NCI-H524 (cell line): ENCODE results near the gene GULP1.
"Not testable (repeated sequence)": the region's sequence is repeated elsewhere in the genome, so short reads cannot be mapped to it uniquely, and the experiment has no call there.

ENCODE experiments used
- DNase-seq, 2 experiments: peaks; one replicate each; lab custom pipeline; 2025; lab: John Stamatoyannopoulos, UW

Gene GULP1, protein sequence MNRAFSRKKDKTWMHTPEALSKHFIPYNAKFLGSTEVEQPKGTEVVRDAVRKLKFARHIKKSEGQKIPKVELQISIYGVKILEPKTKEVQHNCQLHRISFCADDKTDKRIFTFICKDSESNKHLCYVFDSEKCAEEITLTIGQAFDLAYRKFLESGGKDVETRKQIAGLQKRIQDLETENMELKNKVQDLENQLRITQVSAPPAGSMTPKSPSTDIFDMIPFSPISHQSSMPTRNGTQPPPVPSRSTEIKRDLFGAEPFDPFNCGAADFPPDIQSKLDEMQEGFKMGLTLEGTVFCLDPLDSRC

DNA sequence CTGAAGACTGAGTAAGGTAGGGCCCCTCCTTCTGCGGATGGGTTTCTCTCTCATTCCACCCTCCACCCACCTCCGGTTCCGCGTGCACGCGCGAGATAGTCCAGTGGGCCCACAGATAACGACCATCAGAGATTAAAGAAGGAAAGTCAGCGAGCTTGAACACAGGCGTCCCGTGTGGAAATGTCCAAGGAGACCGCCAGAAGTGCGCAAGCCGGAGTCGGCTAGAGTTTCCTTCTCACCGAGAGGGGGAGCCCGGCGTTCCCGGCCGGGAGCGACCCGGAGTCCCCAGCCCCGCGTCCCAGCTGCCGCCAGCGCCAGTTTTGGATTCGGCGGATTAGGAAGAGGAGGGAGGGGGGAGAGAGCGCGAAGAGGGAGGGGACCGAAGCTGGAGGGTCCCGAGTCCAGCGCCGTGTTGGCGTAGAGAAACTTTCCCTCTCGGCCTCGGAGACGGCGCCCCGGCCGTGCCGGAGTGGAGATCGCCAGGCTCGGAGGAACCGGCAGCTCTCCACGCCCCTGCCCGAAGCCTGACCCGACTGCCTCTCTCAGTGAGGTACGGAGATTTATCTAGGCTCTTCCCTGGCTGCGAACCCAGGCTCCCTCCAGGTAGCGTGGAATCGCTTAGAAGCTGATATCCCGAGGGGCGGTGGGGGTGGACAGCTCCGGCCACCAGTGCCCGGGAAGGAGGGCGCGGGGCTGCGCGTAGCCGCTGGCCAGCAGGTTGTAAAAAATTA lies at the start of gene GULP1:
TSS of gene GULP1 (plus strand) at position 258 of the 731 bp plus-strand sequence. CDS start 185,829 bp downstream, outside the sequence.
- peak; percentile 55 to 75 for DNase-seq

DNA sequence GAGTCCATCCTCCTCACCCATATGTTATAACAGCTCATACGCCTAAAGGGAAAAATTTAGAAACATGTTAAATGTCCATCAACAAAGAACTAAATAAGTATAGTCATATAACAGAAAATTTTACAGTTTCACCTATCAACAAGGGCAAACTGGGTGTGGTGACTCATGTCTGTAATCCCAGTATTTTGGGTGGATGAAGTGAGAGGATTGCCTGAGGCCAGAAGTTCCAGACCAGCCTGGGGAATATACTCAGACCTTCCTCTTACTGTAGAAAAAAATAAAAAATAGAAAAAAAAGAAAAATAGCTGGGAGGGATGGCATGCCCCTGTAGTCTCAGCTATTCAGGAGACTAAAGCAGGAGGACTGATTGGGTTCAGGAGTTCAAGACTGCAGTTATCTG lies 48.3 kb upstream of the GULP1 start:
- DNase-seq, result no peak

DNA sequence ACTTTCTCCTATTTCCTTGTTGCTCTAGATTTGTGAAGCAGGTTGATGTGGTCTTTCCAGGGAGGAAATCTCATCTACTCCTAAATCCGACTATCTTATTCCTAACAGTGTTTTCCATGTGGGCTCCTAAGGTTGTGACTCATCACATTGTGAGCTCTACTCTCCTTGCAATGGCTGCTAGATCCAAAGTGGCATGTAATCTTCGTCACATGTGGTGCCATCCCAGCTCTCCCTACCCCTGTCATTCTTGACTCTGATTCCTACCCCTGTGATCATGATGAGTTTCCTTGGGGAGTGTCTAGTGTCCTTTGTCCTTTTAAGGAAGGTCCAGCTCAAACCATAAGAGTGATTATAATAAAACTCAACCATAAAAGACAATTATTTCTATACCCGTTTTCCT lies 47.3 kb upstream of the GULP1 start:
- DNase-seq, result no peak

GRCh38 chr2:188245230-188245629 lies 46.4 kb upstream of the GULP1 start:
- no peak for DNase-seq

DNA sequence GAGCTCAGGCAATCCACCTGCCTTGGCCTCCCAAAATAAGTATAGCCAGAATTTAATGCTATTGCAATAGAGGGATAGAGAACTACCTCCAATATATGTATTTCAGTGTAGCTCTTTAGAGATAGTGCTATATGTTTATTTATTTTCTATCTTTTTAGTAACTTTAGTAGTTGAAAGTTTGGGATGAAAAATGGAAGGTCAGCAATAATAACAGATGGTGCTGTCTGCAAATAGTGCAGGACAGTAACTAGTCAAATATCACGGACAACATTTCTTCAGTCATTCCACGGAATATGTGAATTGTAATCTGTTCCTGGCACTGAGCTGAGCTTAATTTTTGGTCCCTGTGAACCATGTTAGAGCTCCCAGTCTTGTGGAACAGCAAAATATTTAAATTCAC lies 43.2 kb upstream of the GULP1 start:
- no peak for DNase-seq

GRCh38 chr2:188251034-188251433 lies 40.6 kb upstream of the GULP1 start:
- DNase-seq, result no peak

GRCh38 chr2:188256420-188256819 lies 35.3 kb upstream of the GULP1 start:
- DNase-seq, result no peak

DNA sequence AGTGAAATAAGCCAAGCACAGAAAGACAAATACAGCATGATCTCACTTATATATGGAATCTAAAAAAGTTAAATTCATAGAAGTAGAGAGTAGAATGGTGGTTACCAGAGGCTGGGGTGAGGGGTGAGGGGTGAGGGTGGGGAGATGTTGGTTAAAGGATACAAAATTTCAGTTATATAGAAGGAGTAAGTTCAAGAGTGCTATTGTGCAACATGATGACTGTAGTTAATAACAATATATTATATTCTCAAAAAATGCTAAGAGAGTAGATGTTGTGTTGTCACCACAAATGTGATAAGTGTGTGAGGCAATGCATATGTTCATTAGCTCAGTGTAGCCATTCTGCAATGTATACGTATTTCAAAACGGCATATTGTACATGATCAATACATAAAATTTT lies 26.4 kb upstream of the GULP1 start:
- DNase-seq, result no peak

- no peak for DNase-seq
Observed at GRCh38 chr2:188267776-188268175, 23.9 kb upstream of the GULP1 start.

DNA sequence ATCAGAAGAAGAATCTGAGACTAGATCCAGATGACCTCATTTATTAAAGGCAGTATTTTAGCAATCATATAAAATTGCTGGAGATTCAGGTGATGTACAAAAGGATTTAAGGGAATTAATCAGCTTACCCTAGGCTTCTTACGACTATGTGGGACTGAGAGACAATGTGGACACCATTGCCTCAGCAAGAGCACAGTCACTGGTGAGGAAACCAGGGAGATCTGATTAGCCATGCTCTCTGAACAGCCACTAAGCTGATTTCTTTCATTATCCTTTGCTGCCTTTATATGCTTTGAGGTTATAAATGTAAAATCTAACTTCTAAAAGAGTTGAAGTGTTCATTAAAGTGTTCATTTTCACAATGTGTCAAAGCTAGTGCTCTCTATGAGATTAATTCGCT lies 22.7 kb upstream of the GULP1 start:
- DNase-seq, result no peak

DNA sequence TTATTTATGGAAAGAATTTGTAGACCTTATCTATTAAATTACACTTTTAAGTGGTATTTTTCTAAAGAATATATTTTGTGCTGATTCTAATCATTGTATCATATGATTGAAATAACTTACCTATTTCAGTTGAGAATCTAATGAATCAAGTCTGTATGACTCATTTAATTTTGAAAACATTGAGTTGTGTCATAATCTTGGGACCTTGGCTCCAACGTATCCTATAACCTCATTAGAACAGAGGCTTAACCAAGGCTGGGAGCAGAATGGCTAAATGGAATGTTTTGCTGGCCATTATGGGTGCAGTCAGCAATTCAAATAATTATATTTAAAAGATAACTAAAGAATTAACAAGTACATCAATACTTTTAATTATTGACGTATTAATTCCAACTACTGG lies 19.6 kb upstream of the GULP1 start:
- DNase-seq, result no peak

DNA sequence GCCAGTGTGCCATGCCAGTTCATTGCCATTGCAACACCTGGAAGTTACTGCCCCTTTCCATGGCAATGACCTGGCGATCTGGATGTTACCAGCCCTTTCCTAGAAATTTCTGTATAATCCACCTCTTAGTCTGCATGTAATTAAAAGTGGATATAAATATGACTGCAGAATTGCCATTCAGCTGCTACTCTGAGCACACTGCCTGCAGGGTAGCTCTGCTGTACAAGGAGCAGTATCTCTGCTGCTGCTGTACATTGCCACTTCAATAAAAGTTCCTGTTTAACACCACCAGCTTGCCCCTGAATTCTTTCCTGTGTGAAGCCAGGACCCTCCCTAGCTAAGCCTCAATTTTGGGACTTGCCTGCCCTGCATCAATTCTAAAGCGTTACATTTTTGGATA lies 17.4 kb upstream of the GULP1 start:
- DNase-seq, result no peak

- no peak for DNase-seq
Observed at GRCh38 chr2:188276255-188276654, 15.4 kb upstream of the GULP1 start.

DNA sequence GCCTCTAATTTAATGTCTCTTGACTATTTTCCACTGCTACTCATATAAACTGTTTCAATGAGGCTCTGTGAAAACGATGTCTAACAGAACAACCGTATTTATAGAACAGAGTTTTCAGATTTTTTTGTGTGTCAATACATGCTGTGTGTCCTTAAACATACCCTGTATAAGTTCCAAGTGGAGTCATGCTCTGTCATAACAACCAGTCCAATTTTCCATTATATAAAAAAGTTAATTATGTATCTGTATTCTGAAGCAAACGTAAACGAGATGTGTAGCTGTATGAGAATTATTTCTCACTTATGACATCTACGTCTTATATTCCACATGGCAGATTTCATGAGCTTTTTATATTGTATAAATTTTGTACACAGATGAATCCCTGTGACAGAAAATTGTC lies 13.9 kb upstream of the GULP1 start:
- no peak for DNase-seq

- no peak for DNase-seq
Observed at GRCh38 chr2:188278388-188279092, 13.1 kb upstream of the GULP1 start.

- DNase-seq, result no peak
Observed at GRCh38 chr2:188279093-188279445, 12.6 kb upstream of the GULP1 start.

DNA sequence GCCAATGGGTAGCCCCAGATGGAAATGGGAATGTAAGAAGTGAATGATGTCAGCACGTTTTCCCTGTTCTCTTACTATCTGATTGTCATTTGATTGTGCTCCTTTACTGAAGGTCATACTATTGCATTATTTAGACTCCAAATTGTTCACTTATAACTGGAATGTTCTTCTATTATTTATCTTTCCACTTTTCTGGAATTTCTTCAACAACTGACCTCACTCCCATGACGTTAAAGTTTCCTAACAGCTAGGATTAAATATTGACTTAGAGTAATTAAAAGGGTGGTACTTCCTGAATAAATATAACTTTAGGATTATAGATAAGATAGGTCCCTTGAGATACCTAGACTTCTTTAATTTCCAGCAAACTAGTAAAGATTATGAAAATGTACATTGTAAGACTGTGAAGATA lies 10.9 kb upstream of the GULP1 start:
- no peak for DNase-seq

GRCh38 chr2:188282907-188283306 lies 8.8 kb upstream of the GULP1 start:
- no peak for DNase-seq

DNA sequence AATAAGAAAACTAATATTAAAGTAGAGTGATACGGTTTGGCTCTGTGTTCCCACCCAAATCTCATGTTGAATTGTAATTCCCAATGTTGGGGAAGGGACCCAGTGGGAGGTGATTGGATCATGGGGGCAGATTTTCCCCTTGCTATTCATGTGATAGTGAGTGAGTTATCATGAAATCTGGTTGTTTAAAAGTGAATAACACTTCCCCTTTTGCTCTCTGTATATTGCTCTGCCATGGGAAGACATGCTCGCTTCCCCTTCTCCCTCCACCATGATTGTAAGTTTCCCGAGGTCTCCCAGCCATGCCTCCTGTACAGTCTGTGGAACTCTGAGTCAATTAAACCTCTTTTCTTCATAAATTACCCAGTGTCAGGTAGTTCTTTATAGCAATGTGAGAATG lies 7.4 kb upstream of the GULP1 start:
- DNase-seq, result not testable (repeated sequence)

DNA sequence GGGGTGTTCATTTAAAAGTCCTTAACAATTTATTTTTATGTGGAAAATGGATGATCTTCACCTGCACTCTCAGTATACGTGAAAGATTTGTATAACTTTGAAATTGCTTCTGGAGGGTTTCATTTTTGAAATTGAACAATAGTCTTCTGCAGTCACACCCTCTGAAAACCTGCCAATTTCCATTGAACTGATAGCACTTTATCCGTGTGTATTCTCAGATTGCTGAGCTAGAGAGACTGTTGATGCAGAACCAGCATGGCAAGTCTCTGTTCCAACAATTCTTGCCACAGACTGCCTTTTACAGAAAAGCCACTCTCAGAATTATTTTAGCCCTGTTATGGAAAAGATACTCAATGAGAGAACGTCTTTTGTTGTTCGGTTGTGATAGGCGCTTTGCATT lies 6.6 kb upstream of the GULP1 start:
- no peak for DNase-seq

GRCh38 chr2:188285774-188286173 lies 5.9 kb upstream of the GULP1 start:
- no peak for DNase-seq

DNA sequence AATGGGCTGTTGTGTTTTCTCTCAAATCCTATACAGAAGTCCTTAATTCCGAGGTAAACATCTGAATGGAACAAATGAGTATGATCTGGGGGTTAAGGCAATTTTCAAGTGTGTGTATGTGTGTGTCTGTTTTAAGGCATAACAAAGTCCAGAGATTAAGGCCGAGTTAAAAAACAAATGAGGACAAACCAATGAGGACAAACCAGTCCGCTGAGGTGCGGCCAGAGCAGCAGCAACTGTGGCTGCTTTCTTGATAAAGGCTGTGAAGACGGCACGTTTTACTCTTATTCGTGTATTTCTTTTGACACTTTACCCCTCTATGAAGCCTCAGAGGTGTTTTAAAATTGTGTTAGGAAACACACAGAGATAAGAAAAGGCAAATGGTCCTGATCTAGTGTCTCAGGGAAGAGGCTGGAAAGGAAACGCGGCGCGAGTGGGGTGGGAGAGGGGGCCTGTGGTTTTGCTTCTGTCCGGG lies 495 bp upstream of the GULP1 start:
- DNase-seq, result no peak
